ENCODE data around the gene C1QTNF12.

Gene C1QTNF12

DNA sequence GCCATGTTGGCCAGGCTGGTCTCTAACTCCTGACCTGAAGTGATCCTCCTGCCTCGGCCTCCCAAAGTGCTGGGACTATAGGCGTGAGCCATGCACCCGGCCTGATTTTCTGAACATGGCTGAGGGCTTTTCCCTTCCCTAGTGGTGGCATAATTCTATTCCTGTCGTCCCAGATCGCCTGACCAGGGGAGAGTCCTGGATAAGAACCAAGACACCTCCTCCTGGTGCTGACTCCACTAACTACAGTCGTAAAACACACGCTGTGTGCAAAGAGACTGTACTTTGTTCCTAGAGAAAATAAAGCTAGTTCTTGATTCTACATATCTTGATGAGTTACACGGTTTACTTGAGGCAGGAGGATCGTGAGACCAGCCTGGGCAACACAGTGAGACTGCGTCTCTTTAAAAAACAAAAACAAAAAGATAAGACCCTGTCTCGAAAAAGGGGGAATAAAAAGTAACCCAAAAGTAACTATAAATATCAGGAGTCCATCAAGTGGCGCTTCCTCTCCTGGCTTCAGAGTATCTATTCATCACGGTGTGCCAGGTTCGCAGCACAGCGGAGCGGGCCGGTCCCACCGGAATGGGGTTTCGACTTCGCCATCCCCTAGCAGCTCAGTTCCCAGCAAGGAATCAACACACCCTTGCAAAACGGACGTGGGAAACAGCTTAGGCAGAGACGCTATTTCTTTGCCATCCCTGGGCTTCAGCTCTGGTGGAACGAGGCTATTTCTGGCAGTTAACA, 15.7 kb downstream of the C1QTNF12 start:
- TF ChIP-seq, protein P1, sequence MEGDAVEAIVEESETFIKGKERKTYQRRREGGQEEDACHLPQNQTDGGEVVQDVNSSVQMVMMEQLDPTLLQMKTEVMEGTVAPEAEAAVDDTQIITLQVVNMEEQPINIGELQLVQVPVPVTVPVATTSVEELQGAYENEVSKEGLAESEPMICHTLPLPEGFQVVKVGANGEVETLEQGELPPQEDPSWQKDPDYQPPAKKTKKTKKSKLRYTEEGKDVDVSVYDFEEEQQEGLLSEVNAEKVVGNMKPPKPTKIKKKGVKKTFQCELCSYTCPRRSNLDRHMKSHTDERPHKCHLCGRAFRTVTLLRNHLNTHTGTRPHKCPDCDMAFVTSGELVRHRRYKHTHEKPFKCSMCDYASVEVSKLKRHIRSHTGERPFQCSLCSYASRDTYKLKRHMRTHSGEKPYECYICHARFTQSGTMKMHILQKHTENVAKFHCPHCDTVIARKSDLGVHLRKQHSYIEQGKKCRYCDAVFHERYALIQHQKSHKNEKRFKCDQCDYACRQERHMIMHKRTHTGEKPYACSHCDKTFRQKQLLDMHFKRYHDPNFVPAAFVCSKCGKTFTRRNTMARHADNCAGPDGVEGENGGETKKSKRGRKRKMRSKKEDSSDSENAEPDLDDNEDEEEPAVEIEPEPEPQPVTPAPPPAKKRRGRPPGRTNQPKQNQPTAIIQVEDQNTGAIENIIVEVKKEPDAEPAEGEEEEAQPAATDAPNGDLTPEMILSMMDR (IDR thresholded peaks at IDR 0.05; ENCODE audit: extremely low read depth, insufficient read depth, missing control alignments) = no peak
- no peak for DNase-seq (ENCODE audit: low spot score)
- in situ Hi-C loops (cut with MboI; ENCODE audit: low pct_unique_long_range_greater_than_20kb, low sequenced_read_pairs, unreplicated experiment) = no loop called here

DNA sequence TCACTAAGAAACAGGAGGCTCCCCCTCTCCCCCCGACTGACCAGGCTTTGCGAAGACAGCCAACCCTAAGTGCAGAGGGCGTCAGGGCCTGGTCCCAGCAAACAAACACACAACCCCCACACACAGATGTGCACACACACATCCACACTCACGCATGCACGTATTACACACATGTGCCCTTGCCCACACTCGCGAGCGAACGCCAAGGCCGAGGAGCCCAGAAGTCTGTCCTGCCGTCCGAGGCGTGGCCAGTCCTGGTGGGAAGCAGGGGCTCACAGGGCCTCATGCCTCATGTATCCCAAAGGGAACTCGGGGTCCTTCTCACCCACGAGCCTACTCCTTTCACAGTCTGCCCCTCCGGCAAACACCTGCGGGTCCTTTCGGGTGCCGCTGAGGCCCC, 16.8 kb downstream of the C1QTNF12 start:
- TF ChIP-seq, protein P1 (IDR thresholded peaks at IDR 0.05; ENCODE audit: extremely low read depth, insufficient read depth, missing control alignments) = no peak
- DNase-seq (ENCODE audit: low spot score) = no peak
- in situ Hi-C loops (cut with MboI; ENCODE audit: low pct_unique_long_range_greater_than_20kb, low sequenced_read_pairs, unreplicated experiment) = no loop called here

DNA sequence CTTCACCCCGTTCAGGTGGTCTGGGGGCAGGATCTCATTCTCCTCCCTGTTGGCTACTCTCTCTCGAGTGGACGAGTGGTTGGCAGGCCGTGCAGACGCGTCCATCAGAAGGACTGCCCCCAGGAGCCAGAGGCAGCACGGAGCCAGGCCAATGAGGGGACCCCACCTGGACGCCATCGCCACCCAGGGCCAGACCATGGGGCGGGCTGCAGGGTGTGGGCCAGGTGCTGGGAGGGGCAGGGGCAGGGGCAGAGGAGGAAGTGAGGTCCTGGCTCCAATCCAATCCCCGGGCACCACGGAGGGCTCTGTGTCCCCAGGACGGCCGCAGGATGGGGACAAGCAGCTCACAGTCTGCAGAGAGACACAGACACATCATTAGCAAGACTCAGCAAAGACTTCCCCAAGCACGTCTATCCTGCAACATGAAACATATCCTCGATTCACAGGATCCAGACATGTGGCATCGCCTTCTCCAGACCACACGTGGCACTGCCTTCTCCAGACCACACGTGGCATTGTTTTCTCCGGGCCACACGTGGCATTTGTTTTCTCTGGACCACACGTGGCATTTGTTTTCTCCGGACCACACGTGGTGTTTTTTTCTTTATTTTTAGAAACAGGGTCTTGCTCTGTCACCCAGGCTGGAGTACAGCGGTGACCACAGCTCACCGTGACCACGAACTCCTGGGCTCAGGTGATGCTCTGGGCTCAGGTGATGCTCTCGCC, 17.8 kb downstream of the C1QTNF12 start:
- in situ Hi-C loops (cut with MboI; ENCODE audit: low pct_unique_long_range_greater_than_20kb, low sequenced_read_pairs, unreplicated experiment) = no loop called here
- DNase-seq (ENCODE audit: low spot score) = no peak
- TF ChIP-seq, protein P1 (IDR thresholded peaks at IDR 0.05; ENCODE audit: extremely low read depth, insufficient read depth, missing control alignments) = no peak

DNA sequence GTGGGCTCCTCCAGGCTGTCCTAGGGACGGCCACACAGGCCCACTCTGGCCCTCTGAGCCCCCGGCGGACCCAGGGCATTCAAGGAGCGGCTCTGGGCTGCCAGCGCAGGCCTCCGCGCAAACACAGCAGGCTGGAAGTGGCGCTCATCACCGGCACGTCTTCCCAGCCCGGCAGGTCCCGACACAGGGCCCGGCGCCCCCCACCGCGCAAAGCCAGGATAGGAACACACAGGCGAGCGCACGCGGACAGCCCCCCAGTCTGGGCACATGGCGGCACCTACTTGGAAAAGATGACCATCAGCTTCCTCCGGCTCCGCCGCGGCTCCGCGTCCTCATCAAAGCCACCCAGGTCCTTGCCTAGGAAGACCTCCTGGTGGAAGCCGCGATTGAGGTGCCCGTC, 18.3 kb downstream of the C1QTNF12 start:
- in situ Hi-C loops (cut with MboI; ENCODE audit: low pct_unique_long_range_greater_than_20kb, low sequenced_read_pairs, unreplicated experiment) = no loop called here
- TF ChIP-seq, protein P1 (IDR thresholded peaks at IDR 0.05; ENCODE audit: extremely low read depth, insufficient read depth, missing control alignments) = no peak
- DNase-seq (ENCODE audit: low spot score) = no peak

DNA sequence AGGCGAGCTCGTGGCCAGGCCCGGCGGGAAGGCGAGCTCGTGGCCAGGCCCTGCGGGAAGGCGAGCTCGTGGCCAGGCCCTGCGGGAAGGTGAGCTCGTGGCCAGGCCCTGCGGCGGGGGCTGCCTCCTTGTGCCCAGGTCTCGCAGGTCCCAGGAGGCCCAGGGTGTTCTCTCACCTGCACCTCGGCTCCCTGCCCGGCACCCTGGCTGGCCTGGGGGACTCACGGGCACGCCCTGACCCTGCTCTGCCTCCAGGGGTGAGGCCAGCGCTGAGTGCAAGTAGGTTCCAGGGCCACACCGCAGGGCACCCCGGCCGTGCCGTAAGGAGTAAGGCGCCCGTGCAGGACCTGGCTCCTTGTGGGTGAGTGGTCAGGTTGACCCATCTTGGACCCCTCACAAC, 19.1 kb downstream of the C1QTNF12 start:
- TF ChIP-seq, protein P1 (IDR thresholded peaks at IDR 0.05; ENCODE audit: extremely low read depth, insufficient read depth, missing control alignments) = no peak
- DNase-seq (ENCODE audit: low spot score) = no peak
- in situ Hi-C loops (cut with MboI; ENCODE audit: low pct_unique_long_range_greater_than_20kb, low sequenced_read_pairs, unreplicated experiment) = no loop called here

DNA sequence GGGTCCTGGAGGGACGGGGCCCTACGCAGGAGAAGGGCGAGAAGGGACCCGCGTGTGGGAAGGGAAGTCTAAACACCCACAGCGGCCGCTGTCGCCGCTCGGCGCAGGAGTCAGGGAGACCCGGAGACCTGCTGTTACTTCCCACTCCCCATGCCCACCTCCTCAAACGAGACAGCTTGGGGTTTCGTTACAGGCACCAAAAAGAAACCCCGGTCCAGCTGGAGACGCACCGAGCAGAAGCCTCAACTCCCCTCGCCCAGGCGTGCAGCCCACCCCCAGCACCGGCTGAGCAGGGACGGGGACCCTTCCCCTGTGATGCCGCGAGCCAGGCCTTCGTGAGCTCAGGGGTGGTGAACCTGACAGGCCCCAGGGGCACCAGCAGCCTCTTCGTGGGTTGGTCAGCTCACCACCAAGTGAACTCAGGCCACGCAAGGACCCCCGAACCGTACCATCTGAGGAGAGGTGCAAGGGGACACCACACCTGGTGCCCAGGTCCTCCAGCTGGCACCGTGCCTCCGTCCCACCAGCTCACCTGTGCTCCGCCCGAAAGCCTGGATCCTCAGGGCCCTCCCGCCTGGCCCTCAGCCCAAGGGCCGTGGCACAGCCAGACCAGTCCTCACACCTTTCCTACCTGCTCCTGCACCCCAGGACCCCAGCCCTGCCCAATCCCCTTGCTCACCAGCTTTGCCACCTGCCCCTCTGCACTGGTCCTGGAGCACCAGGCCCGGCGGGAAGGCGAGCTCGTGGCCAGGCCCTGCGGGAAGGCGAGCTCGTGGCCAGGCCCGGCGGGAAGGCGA, 19.8 kb downstream of the C1QTNF12 start:
- TF ChIP-seq, protein P1 (IDR thresholded peaks at IDR 0.05; ENCODE audit: extremely low read depth, insufficient read depth, missing control alignments) = no peak
- in situ Hi-C loops (cut with MboI; ENCODE audit: low pct_unique_long_range_greater_than_20kb, low sequenced_read_pairs, unreplicated experiment) = no loop called here
- DNase-seq (ENCODE audit: low spot score) = no peak

All from GM13977 (cell line).